GM19239 (cell line): ENCODE measurements around the gene EFCAB11.

ENCODE experiments used
- DNase-seq: peaks from one replicate; pipeline ENCODE4 v3.0.0; 2011; ENCODE audit warnings: low spot score; ENCODE audit not compliant: insufficient read length
- FAIRE-seq: peaks from 2 replicates; lab custom pipeline; 2011; peaks lifted over from hg19 to GRCh38; lab: Jason Lieb, UNC

EFCAB11 gene

GRCh38 chr14:89954070-89955021, at the start of gene EFCAB11:
Gene EFCAB11 (minus strand): TSS chr14:89954730. CDS start chr14:89954660, 70 bp downstream.
- FAIRE-seq = peak; percentile 96
- peak; percentile 71 for DNase-seq

GRCh38 chr14:90003526-90004307, 49.2 kb upstream of the EFCAB11 start:
- DNase-seq (no peak), FAIRE-seq (no peak)

- no peak for DNase-seq
- no peak for FAIRE-seq
These were observed 46.4 kb upstream of the EFCAB11 start for GRCh38 chr14:90000935-90001334.

GRCh38 chr14:89996963-89997362, 42.4 kb upstream of the EFCAB11 start:
- FAIRE-seq (no peak), DNase-seq (no peak)

GRCh38 chr14:89992273-89992672, 37.7 kb upstream of the EFCAB11 start:
- DNase-seq = no peak
- FAIRE-seq = no peak

- no peak for DNase-seq
- no peak for FAIRE-seq
These were observed 36.2 kb upstream of the EFCAB11 start for GRCh38 chr14:89990623-89991275.

- no peak for FAIRE-seq
- no peak for DNase-seq
These were observed 35.7 kb upstream of the EFCAB11 start for GRCh38 chr14:89990218-89990617.

- DNase-seq = no peak
- FAIRE-seq = no peak
These were observed 34.3 kb upstream of the EFCAB11 start for GRCh38 chr14:89988787-89989186.

- FAIRE-seq (no peak), DNase-seq (no peak)
These were observed 32.6 kb upstream of the EFCAB11 start for GRCh38 chr14:89987161-89987475.

GRCh38 chr14:89986462-89987160, 32.1 kb upstream of the EFCAB11 start:
- no peak for FAIRE-seq
- no peak for DNase-seq

- DNase-seq = no peak
- FAIRE-seq = peak; percentile 51
These were observed 28.8 kb upstream of the EFCAB11 start for GRCh38 chr14:89983375-89983774.

- no peak for FAIRE-seq
- DNase-seq = no peak
These were observed 24.1 kb upstream of the EFCAB11 start for GRCh38 chr14:89978656-89979055.

- DNase-seq (no peak), FAIRE-seq (no peak)
These were observed 23.1 kb upstream of the EFCAB11 start for GRCh38 chr14:89977668-89978067.

- DNase-seq (no peak), FAIRE-seq (peak; percentile 90)
These were observed 18.8 kb upstream of the EFCAB11 start for GRCh38 chr14:89973234-89973823.

- DNase-seq (no peak), FAIRE-seq (no peak)
These were observed 11.3 kb upstream of the EFCAB11 start for GRCh38 chr14:89965839-89966238.

GRCh38 chr14:89963288-89963978, 8.9 kb upstream of the EFCAB11 start:
- FAIRE-seq = no peak
- no peak for DNase-seq

- no peak for FAIRE-seq
- DNase-seq = no peak
These were observed 6.4 kb upstream of the EFCAB11 start for GRCh38 chr14:89960914-89961313.

GRCh38 chr14:89959853-89960445, 5.4 kb upstream of the EFCAB11 start:
- FAIRE-seq = no peak

GRCh38 chr14:89958966-89959365, 4.4 kb upstream of the EFCAB11 start:
- DNase-seq = no peak
- no peak for FAIRE-seq

More at GRCh38 chr14:89959853-89960445, 5.4 kb upstream of the EFCAB11 start:
- no peak for DNase-seq
